Progenitor cell of endocrine pancreas (in vitro differentiated cells): ENCODE data around the gene RPS29. TPM values are rescaled to one million over a fixed set of nuclear protein-coding genes. Genes with fewer than 3 reads are reported as not detected.

Source experiments
- DNase-seq: peaks from one replicate; pipeline ENCODE4 v3.0.0; 2021; ENCODE audit warnings: low spot score; ENCODE audit not compliant: unreplicated experiment
- H3K27ac Mint-ChIP-seq: 2 replicates; pipeline ENCODE4 v1.8.0; 2021; ENCODE audit warnings: mild to moderate bottlenecking, moderate library complexity, mixed read lengths
- H3K27me3 Mint-ChIP-seq: 2 replicates; pipeline ENCODE4 v1.8.0; 2021; ENCODE audit warnings: mixed read lengths
- H3K36me3 Mint-ChIP-seq: 2 replicates; pipeline ENCODE4 v1.8.0; 2022; ENCODE audit warnings: mixed read lengths; ENCODE audit not compliant: insufficient read depth
- H3K4me1 Mint-ChIP-seq: 2 replicates; pipeline ENCODE4 v1.8.0; 2021; ENCODE audit warnings: low read depth, mixed read lengths
- H3K4me3 Mint-ChIP-seq: 2 replicates; pipeline ENCODE4 v1.8.0; 2021; ENCODE audit warnings: low read depth, mild to moderate bottlenecking, moderate library complexity, mixed read lengths
- H3K9me3 Mint-ChIP-seq: 2 replicates; pipeline ENCODE4 v1.8.0; 2021; ENCODE audit warnings: low read depth, mixed read lengths
- CTCF ChIP-seq: fragments of 200-600 bp; sonication (generic); IDR thresholded peaks from one replicate; pipeline ENCODE4 v1.5.0; 2021; ENCODE audit warnings: antibody characterized with exemption, mild to moderate bottlenecking; ENCODE audit not compliant: unreplicated experiment
- total RNA-seq: library from RNA; stranded (reverse); gene quantifications from 2 replicates; pipeline ENCODE4 v1.2.1, GENCODE V29; 2021

Gene RPS29
- total RNA-seq, 1 donor from 2014 or later: 1,117 TPM

- Mint-ChIP-seq H3K4me1 (peaks cover 22% of the 10 kb centered on the region), H3K4me3 (peak overlapping the region; percentile 11), H3K27ac (peak overlapping the region; percentile 82), H3K9me3 (no peaks in the 10 kb centered on the region), H3K27me3 (no peaks in the 10 kb centered on the region), H3K36me3 (peaks cover 14% of the 10 kb centered on the region)
- no peak for TF ChIP-seq CTCF
- DNase-seq: no peak
Measured at GRCh38 chr14:49617852-49618519, 31.8 kb upstream of the RPS29 start.

- peak overlapping the region; percentile 79 for H3K27ac Mint-ChIP-seq
- no peaks in the 10 kb centered on the region for H3K9me3 Mint-ChIP-seq
- peaks cover 15% of the 10 kb centered on the region for H3K36me3 Mint-ChIP-seq
- peaks cover 9% of the 10 kb centered on the region for H3K4me1 Mint-ChIP-seq
- H3K27me3 Mint-ChIP-seq: no peaks in the 10 kb centered on the region
- DNase-seq: no peak
- TF ChIP-seq CTCF: no peak
- H3K4me3 Mint-ChIP-seq: no peak overlapping the region
Measured at GRCh38 chr14:49615776-49616175, 29.6 kb upstream of the RPS29 start.

GRCh38 chr14:49614196-49614595 is 28.0 kb upstream of the RPS29 start:
- no peak for TF ChIP-seq CTCF
- Mint-ChIP-seq H3K9me3 (no peaks in the 10 kb centered on the region), H3K4me3 (no peak overlapping the region), H3K4me1 (peaks cover 4% of the 10 kb centered on the region), H3K27ac (no peak overlapping the region), H3K36me3 (peaks cover 15% of the 10 kb centered on the region), H3K27me3 (no peaks in the 10 kb centered on the region)
- no peak for DNase-seq

GRCh38 chr14:49612671-49613070 is 26.5 kb upstream of the RPS29 start:
- peaks cover 10% of the 10 kb centered on the region for H3K36me3 Mint-ChIP-seq
- TF ChIP-seq CTCF: no peak
- H3K9me3 Mint-ChIP-seq: no peaks in the 10 kb centered on the region
- no peak overlapping the region for H3K27ac Mint-ChIP-seq
- no peaks in the 10 kb centered on the region for H3K4me1 Mint-ChIP-seq
- DNase-seq: no peak
- H3K4me3 Mint-ChIP-seq: no peak overlapping the region
- no peaks in the 10 kb centered on the region for H3K27me3 Mint-ChIP-seq

- Mint-ChIP-seq H3K4me3 (no peak overlapping the region), H3K27ac (peak overlapping the region; percentile 62), H3K4me1 (no peaks in the 10 kb centered on the region), H3K27me3 (no peaks in the 10 kb centered on the region), H3K9me3 (no peaks in the 10 kb centered on the region), H3K36me3 (peaks cover 8% of the 10 kb centered on the region)
- no peak for DNase-seq
- no peak for TF ChIP-seq CTCF
Measured at GRCh38 chr14:49612251-49612650, 26.1 kb upstream of the RPS29 start.
